Stimulated activated CD8-positive, alpha-beta memory T cell treated with anti-CD3 and anti-CD28 coated beads, Interleukin-15, amount 100 ng/mL, for 48 hours (primary cell): ENCODE results near the gene ANO7.

Source experiments
- DNase-seq, 2 donors: peaks; one replicate each; pipeline ENCODE4 v3.0.0-alpha.2; 2020; ENCODE audit warnings: low read depth in 2 of 2

ANO7 gene

DNA sequence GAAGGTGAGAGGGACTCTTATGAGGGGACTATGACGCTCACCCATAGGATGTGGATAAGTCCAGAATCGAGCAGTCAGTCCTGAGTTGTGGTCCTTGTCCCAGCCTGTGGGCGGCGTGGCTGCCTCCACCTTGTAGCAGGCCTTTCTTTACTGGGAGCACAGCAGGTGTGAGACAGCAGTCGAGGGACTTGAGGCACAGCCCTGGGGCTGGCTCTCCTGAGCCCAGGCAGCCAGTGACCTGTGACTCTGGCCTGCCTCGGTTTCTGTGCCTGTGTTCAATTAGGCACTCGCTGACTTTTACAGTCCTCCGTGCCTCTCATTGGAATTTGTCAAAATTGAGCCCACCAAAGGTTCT, 30.0 kb upstream of the ANO7 start:
- no peak for DNase-seq

DNA sequence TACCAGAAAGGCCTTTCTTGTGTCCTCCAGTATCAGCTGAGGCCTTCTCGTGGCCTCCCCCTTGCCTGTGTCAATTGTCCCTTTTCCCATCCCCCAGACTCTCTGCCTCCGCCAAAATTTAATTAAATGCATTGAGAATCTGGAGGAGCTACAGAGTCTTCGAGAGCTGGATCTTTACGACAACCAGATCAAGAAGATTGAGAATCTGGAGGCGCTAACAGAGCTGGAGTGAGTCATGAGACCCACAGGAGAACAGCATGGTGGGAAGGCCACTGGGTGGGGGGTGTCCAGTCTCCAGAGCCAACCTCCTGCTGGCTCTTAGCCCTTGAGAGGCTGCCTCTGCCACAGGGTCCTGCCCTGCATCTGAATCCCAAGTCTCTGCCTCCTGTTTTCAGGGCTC, 29.4 kb upstream of the ANO7 start:
- DNase-seq = no peak

- no peak for DNase-seq
These were observed 28.2 kb upstream of the ANO7 start for GRCh38 chr2:241160318-241160717.

DNA sequence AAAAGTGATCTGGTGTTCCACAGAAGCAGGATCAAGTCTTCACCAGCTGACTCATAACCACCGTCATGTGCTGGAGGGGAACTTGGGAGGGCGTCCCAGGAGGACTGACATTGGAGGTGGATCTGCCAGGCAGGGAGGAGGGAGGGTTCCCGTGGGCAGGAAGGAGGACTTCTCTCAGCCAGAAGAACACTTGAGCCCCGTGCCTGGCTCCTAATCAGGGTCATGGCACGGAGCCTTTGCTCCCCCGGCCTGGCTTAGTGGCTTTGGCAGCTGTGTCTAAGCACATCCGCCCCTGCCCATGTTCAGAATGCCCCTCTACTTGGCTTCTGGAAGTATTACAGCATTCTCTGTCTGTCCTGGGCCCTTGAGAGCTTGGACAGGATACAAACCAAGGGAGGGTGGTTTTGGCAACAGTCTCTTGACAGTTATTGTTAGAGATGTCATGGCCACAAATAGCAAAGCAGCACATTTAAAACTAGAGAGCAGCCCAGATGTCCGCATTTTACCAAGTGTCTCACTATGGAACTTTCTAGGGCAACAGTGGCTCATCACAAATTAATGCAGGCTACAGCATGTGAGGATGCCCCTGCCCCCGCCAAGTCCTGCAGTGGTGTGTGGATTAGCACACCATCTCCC, 26.7 kb upstream of the ANO7 start:
- DNase-seq = no peak

DNA sequence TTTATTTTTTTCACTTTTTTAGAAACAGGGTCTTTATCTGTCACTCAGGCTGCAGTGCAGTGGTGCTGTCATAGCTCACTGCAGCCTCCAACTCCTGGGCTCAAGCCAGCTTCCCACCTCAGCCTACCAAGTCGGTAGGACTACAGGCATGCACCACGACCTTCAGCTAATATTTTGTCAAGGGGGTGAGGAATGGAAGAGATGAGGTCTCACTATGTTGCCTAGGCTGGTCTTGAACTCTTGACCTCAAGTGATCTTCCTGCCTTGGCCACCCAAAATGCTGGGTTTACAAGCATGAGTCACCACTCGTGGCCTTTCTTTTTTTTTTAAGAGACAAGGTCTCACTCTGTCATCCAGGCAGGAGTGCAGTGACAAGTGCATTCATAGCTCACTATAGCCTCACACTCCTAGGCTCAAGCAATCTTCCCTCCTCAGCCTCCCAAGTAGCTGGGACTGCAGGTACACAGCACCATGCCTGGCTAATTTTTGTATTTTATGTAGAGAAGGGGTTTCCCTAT, 24.8 kb upstream of the ANO7 start:
- DNase-seq = no peak

- no peak for DNase-seq
These were observed 20.1 kb upstream of the ANO7 start for GRCh38 chr2:241168366-241168765.

GRCh38 chr2:241173557-241173956, 14.9 kb upstream of the ANO7 start:
- DNase-seq = no peak

DNA sequence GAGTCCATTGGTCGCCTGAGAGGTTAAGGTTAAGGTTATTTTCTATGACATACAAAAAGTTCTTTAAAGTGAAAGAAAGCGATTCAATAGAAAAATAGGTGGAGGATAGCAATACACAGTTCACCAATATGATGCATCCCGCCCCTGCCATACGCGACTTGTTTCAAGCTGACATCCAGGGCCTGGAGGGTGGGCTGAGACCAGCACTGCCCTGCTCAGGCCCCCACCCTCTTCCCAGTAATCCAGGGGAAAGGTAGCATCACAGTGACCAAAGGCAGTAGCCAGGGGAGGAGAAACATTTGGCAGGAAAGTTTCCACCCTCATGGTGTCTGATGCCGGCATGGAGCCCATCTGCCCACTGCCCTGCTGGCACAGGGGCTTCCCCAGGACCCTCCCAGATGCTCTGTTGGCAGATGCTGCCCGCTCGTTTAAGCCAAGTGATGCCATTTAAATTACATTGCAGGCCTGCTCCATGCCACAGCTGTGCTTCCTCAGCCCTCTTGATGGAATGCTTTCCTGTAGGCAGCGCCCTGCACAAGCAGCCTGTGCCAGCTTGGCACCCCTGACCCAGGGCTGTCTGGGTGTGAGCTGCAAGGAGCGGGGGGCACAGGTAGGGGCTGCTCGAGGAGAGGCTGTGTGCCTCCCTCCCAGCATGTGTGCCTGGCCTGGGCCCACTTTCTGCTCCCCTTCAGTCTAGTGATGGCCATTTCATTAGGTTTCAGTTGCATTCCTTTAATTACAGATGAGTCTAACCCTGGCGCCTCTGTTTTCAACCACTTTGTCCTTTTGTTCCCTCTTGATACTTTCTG, 10.7 kb upstream of the ANO7 start:
- no peak for DNase-seq

DNA sequence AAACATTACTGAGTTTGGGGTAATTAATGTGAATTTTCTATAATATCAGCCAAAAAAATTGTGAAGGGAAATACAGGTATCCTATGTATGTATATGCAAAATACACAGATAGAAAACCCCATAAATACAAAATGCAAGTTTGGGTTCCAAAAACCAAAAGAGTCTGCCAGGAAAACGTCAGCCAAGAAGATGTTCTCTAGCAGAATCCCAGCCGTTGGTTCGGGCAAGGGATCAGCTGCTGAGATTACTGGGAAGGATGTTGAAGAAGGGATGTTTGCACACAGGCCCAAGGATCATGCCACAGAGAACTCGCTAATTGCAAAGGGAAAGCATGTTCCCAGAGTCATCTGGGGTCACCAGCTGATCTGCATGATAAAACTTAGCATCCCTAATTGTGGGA, 9.5 kb upstream of the ANO7 start:
- DNase-seq = no peak

DNA sequence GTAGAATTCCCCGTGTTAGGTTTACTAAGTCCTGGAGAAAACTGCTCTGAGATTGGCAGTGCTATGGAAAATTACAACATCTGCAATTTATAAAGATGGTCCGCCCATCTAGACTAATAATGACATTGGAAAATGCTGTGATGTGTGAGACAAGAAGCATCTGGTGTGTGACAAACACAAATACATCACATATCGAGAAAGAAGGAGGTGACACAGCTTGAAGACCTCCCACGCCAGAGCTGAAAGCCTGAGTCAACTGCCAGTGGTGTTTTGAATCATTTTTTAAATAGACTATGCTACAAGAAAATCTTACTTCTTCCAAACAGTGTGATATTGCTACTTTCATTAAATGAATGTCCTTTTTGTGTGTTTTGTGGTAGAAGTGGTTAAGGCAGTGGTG, 8.6 kb upstream of the ANO7 start:
- peak in 1 of 2 donors; percentile 31 for DNase-seq

DNA sequence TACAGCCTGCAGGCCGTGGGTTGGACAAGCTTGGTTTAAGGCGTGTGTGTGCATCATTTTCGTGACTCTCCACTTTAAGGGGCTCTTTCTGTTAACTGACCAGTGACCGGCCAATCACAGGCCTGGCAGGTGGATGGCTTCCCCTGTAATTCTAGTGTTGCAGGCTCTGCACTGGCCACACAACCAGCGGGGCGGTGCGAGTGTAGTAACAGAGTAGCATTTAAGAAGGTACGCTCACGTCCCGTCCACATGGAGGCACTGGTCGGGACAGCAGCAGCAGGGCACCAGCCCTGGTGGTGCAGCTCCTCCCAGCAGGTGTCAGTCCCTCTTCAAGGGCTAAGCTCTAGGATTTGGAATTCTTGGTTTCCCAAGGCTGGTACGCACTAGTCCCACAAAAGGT, 8.0 kb upstream of the ANO7 start:
- DNase-seq = no peak

GRCh38 chr2:241182126-241182525, 6.4 kb upstream of the ANO7 start:
- DNase-seq = no peak

DNA sequence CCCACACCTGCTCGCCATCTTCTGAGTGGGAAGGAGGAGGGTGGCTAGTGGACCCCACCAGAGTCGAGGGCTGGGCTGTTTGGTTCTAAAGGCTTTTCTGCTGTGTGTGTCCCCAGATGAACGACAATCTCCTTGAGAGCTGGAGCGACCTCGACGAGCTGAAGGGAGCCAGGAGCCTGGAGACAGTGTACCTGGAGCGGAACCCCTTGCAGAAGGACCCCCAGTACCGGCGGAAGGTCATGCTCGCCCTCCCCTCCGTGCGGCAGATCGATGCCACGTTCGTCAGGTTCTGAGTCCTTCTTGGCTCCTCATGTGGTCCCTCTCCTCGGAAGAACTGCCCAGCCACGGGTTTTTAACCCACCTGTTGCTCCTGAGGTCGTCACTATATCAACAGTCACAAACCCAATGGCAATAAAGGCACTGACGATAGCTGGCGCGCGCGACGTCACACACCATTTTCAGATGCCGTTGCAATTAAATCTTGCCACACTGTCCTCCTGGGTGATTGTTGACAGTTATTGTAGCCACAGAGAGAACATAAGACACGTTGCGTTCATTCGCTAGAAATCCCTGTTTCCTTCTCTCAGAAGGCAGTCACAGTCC, 5.8 kb upstream of the ANO7 start:
- no peak for DNase-seq

- no peak for DNase-seq
These were observed 5.3 kb upstream of the ANO7 start for GRCh38 chr2:241183221-241183620.

GRCh38 chr2:241184901-241185300, 3.6 kb upstream of the ANO7 start:
- no peak for DNase-seq

- no peak for DNase-seq
These were observed 2.5 kb upstream of the ANO7 start for GRCh38 chr2:241185961-241186360.

GRCh38 chr2:241187101-241187917, 1.2 kb upstream of the ANO7 start:
- DNase-seq = no peak

GRCh38 chr2:241187918-241188234, 601 bp upstream of the ANO7 start:
- DNase-seq = no peak

DNA sequence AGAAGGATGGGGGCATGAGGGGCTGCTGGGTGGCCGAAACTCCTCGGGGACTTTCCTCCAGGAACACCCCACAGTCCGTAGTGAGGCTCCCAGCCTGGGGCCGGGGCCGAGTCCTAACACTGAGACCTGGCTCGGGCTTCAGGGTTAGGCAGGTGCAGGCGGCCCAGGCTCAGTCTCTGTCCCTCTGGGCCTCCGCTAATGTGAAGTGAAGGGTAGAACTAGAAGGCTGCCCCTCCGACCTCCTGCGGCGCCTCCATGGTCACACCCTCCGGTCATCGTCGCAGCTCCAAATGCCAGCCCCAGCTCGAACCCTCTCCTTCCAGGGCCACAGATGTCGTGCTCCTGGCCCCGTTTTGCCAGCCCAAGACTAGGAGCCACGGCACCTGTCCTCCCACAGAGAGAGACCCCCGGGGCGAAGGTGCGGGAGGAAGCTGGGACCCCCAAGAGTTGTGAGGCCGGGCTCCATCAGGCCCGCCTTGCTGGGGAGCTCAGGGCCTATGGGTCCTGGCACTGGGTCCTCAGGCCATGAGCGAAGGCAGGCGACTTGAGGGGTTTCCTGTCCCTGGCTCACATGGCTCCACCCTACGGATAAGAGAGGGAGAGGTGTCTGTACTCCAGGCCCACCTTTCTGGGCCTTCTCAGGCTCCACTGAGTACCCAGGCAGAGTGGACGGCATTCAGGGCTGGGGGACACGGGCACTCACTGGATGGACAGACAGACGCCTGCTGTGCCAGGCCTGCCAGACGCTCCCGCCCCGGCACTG, 797 bp downstream of the ANO7 start:
- DNase-seq = no peak

DNA sequence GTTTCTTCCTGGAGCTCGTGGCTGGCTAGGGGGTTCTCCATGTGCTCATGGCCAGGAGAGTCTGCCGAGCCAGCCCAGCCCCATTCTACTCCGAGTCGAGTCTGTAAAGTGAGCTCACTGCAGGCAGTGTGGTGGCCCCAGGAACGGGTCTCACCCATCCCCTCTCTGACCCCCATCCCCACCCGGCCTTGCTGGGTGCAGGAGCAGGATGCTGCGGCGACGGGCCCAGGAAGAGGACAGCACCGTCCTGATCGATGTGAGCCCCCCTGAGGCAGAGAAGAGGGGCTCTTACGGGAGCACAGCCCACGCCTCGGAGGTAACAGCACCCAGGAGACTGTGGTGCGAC, 1.4 kb downstream of the ANO7 start:
- no peak for DNase-seq

- DNase-seq = no peak
These were observed 2.0 kb downstream of the ANO7 start for GRCh38 chr2:241190291-241190981.
